ENCODE results near the gene MT2A.

- TF ChIP-seq, protein P1, sequence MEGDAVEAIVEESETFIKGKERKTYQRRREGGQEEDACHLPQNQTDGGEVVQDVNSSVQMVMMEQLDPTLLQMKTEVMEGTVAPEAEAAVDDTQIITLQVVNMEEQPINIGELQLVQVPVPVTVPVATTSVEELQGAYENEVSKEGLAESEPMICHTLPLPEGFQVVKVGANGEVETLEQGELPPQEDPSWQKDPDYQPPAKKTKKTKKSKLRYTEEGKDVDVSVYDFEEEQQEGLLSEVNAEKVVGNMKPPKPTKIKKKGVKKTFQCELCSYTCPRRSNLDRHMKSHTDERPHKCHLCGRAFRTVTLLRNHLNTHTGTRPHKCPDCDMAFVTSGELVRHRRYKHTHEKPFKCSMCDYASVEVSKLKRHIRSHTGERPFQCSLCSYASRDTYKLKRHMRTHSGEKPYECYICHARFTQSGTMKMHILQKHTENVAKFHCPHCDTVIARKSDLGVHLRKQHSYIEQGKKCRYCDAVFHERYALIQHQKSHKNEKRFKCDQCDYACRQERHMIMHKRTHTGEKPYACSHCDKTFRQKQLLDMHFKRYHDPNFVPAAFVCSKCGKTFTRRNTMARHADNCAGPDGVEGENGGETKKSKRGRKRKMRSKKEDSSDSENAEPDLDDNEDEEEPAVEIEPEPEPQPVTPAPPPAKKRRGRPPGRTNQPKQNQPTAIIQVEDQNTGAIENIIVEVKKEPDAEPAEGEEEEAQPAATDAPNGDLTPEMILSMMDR (IDR thresholded peaks at IDR 0.05; ENCODE audit: insufficient read depth, low read length, poor library complexity, severe bottlenecking) = peak; percentile 72
- no peak for TF ChIP-seq EZH2phosphoT487 (conservative IDR thresholded peaks at IDR 0.05; ENCODE audit: low read length)
Observed at GRCh38 chr16:56576585-56577299, 31.6 kb upstream of the MT2A start.

All from SU-DHL-6 (cell line).